Measurements from ENCODE around the gene CCDC97.

CCDC97 gene

DNA sequence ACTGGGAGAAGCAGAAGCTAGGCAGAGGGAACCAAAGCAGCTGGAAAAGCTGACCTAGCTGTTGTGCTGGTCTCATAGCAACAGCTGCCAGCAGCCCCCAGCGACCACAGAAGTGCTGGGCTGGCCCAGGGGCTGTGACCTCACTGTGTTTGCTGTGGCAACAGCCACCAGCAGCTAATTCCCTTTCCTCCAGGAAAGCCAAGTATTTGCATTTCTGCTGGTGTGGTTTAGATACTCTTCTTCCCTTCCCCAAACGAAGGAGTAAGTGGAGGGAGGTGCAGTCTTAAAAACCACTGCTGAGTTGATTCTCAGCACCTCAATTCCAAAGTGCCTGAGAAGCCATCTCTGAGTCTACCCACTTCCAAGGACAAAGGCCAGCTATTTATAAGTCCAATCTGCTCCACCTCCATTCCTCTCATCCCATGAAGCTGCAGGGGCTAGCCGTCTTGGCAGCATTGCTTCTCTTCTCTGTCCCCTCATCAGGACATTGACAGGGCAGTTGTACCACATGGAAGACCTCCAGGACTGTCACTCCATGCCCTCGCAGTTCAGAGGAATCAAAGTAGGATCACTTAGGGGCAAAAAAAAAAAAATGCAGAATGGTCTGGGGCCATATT is 11.5 kb upstream of the CCDC97 start:
- peak; percentile 78 for DNase-seq

DNA sequence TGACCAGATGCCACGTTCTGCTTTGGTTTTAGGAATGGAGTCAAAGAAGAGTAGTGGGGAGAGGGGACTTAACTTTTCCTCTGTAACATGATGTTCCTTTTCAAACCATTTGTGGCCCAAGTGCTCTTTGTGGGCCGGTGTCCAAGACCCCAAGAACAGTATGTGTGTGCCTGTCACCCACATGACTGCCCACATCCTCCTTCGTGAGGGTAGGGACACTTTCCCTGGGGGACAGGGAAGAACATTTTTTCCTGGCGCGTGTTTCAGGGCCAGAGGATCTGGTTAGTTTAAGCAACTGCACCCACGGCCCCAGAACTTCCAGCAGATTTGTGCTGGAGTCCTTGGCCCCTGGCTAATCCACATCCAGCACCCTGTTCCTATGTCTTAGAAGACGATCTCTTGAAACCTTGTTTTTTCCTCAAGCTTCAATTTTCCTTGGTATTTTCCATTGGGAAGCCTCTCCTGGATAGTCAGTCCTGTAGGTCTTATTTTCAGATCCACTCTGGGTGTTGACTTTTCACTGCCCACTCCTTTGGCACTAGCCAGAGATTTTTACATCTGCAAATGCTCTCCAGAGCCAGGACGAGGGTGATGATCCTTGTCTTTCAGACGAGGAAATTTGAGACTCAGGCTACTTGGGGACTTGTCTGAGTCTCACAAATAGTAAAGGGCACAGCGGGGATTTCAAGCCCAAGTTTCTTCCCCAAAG is 10.8 kb upstream of the CCDC97 start:
- DNase-seq = no peak

DNA sequence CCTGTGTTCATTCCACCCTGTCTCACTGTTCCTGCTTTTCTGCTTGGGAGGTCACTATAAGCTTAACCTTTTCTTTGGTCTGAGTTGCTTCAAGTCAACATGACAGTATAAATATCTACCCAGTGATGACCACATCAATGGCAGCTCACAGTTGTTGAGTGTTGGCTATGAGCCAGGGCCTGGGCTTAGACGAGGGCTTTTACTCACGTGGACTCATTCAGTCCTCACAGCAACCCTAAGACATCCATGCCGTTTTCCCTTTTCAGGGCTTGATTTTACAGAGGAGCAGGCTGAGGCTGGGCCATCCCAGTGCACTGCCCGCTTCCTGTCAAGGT is 10.2 kb upstream of the CCDC97 start:
- peak; percentile 65 for DNase-seq

DNA sequence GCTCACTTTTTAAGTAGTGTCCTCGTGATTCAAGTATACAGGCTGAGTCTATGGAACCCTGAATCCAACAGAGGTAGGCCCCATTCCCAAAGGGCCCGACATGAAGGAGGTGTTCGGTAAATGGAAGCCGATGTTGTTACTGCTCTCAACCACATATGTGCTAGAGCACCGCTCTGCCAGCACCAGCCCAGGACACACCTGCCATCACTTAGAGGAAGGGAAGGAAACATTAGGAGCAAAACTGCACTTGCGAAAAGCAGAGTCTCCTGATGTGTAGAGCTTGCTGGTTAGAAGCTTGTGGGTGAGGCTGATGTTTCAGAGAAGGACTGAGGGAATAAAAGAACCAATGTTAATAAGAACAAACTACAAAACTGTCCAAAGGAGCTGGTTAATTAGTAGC is 9.4 kb upstream of the CCDC97 start:
- DNase-seq = no peak

DNA sequence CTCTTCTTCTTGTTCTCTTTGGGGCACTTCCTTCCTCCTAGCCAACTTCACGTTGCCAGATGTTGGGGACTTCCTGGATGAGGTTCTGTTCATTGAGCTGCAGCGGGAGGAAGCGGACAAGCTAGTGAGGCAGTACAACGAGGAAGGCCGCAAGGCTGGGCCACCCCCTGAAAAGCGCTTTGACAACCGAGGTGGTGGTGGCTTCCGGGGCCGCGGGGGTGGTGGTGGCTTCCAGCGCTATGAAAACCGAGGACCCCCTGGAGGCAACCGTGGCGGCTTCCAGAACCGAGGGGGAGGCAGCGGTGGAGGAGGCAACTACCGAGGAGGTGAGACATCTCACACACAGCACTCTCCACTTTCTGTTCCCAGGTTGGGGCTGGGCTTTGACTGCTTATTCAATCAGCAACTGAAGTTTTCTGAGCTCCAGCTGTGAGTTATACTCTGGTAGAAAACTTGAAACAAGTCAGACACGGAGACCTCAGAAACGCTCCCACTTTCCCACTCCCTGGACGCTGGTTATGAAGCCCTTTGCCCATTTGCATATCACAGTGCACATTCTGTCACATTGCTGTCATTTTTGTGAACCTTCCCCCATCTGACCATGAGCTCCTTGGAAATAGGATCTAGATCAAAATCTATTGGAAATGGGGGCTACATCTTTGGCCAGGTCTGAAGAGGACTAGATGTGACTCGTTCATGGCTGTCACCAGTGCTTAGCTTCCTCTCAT is 7.2 kb upstream of the CCDC97 start:
- peak; percentile 79 for DNase-seq

DNA sequence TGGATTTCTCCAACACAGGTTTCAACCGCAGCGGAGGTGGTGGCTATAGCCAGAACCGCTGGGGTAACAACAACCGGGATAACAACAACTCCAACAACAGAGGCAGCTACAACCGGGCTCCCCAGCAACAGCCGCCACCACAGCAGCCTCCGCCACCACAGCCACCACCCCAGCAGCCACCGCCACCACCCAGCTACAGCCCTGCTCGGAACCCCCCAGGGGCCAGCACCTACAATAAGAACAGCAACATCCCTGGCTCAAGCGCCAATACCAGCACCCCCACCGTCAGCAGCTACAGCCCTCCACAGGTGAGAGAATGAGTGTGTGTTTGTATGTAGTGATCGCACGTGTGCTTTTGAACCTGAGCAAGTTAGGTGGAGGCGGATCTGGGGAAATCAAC is 6.0 kb upstream of the CCDC97 start:
- DNase-seq = peak; percentile 62

DNA sequence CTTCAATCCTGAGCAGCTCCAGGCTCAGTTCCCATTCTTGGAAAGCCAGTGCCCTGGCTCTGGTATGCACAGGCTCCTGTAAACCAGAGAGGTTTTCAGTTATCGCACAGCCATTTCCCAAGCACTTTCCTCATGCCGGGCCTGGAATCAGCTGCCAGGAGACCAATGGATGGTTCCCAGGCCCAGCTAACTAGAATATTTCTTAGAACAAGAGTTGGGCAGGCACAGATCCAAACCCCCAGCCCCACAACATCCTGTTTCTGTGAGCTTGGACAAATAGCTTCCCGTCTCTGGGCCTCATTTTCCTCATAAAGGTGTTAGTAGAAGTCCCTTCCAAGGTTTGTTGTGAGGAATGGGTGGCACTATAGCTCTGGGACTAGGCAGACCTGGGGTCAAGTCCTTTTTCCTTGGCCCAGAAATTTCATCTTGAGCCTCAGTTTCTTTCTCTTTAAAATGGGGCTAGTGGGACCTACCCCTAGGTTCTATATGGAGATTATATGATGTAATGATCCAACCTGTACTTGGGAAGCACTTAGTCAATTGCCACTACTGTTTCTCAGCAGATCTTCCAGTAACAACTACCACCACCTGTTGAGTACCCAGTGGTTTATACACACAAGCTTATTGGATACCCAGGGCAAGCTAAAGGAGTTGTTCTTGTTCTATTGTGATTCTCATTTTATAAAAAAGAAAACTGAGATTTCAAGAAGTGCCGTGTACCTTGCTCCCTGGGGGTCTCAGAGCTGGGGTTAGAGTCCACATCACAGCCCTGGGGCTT is 5.1 kb upstream of the CCDC97 start:
- DNase-seq = no peak

DNA sequence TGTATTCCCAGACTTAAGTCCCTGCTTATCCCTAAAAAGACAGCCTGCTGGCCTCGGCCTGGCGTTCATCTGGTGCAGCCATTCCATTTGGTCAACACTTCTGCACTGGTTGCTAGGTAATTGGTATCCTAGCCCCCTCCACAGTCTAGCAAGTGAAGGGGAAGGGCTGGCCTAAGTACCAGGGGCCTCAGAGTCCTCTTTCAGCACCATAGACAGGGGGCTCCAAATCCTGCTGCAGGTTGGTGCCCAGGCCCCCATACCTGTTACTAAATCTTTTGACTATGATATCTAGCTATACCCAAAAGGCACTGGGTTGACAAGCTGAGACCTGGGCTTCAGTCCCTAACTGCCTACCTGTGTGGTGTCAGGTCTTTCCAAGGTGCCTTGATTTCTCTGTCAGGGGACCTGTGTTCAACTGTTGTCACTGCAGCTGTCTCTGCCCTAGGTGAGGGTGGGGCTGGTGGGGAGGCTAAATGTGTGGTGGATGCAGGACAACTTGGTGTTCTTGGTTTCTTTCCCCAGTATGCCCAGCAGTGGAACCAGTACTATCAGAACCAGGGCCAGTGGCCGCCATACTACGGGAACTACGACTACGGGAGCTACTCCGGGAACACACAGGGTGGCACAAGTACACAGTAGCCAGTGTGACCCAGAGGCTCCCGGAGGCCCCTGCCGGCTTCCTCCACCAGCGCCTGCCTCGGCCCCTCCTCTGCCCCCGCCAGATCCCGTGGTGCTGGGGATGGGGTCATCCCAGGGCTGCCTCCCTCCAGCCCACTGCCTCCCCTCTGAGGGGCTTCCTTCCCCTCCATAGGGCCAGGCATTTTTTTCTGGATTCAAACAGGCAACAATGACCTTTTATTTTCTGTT is 3.8 kb upstream of the CCDC97 start:
- no peak for DNase-seq

DNA sequence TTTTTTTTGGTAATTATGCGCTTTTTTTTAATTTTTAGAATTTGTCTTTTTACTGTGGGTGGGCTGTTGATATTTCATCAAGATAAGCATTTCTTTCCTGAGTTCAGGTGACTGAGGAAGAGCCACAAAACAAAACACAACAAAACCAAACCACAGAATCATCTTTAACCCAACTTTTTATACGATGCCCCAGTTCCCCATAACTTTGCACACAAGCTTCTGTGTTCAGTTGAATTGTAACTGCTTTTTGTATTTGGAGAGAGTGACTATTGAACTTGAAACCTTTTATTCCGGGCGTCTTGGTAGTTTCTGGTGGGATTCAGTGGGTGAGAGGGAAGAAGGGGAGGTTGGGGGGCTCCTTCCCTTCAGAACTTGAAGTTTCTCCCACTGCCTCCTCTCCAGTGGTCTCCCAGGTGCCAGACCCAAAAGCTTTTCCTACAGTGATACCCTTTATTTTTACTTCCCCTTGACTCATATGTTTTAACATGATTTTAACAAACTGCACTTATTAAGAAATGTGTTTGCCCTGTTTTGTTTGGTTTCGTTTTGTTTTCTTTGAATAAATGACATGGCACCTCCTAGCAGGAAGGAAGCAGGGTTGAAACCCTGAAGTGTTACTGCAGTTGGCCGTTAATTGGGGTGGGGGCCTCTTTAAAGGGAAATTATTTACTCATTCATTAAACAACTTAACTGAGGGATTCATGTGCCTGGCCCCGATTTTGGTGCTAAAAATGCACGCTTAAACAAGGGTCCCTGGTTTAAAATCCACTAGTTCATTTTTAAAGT is 2.7 kb upstream of the CCDC97 start:
- DNase-seq = peak; percentile 65

DNA sequence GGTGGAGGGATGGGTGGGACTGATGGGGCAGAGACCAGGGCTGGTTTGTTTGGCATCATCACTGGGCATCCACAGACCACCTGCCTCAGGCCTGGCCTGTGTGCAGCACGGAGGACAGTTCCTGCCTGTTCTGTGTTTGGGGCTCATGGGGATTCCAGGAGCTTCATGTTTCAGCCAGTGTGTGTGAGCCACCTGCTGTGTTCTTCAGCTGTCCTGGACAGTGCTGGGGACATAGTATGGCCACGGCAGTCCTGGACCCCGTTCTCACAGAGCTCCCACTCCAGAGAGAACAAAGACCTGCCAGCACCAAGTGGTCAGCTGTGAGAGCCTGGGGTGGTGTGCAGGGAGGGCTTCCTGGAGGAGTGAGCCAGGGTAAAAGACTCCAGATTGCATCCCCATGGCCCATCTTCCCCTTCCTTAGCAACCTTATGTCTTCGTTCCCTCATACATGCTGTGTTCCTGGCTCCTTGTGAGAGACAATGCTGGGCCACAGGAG is 2.0 kb upstream of the CCDC97 start:
- no peak for DNase-seq

DNA sequence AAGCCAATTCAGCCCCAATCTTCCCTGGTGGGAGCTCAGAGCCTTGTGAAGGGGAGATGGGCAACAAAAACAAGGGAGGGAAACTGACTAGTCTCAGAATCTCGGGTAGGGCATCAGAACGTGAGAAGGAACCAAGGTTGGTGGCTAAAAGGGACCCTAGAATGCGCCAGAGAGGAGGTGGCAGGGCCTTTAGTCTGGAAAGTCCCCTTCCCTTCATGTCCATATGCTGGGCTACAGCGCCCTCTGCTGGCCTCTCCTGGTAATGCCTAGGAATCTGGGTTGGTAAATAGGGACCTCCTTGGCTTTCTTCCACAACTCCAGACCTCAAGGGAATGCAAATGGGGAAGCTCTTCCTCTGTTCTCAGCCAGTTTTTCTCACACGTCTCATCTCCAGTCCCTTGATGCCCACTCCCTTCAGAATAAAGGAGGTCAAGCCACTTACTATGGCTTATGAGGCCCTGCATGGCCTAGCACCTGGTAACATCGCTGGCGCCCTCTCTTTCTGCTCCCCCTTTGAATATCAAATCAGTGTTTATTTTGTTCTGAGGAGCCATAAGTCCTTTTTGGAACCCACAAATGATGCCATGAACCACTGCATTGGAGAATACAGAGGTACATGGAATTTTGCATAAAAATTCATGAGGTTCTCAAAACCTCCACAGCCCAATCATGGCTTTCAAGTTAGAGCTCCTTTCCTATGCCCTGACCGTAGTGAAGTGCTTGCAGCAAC is 1.4 kb upstream of the CCDC97 start:
- peak; percentile 93 for DNase-seq

DNA sequence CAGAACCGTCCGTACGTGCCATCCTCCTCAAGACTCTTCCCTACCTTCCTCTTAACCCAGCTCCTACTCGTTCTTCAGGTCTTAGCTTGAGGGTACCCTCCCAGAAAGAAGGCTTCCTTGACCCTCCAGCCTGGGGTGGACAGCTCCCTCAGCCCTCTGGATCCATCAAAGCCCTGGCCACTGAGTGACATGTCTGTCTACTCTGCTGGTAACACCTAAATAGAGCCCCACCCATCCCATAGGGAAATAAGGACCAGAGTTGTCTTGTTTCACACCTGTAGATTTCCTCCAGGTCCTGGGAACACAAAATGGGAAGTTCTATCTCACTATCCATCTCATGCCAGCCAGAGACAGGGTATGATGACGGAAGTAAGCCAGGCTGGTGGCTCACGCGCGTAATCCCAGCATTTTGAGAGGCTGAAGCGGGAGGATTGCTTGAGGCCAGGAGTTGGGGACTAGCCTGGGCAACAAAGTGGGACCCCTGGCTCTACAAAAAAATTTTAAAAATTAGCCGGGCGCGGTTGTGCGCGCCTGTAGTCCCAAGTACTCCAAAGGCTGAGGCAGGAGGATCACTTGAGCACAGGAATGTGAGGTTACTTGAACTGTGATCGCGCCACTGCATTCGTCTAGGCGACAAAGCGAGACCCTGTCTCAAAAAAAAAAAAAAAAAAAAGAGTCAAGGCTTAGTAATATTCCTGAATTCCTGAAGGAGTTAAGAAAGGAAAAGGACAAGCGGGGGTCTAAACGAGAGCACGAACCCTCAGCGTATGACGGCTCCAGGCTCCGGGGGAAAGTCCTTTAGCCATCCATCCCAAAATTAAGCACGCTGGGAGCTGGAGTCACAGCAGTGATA is 566 bp upstream of the CCDC97 start:
- no peak for DNase-seq

DNA sequence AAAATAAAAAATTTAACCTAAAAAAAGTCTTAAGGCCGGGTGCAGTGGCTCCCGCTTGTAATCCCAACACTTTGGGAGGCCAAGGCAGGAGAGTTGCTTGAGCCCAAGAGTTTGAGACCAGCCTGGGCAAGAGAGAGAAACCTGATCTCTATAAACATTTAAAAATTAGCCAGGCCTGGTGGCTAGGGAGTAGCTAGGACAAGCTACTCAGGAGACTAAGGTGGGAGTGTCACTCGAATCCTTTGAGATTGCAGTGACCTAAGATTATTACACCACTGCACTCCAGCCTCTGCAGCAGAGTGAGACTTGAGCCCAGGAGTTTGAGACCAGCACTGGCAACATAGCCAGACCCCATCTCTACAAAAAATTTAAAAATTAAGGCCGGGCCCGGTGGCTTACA is 1.1 kb downstream of the CCDC97 start:
- no peak for DNase-seq

DNA sequence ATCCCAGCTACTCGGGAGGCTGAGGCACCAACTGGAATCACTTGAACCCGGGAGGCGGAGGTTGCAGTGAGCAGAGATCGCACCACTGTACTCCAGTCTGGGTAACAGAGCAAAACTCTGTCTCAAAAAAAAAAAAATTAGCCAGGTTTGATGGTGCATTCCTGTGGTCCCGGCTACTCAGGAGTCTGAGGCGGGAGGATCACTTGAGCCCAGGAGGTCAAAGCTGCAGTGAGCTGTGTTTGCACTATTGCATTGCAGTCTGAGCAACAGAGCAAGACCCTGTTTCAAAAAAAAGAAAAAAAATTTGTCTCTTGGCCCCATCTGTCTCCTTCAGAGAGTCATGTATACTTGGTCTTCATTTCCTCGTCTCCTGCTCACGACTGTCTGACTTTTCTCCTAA is 1.6 kb downstream of the CCDC97 start:
- DNase-seq = no peak

DNA sequence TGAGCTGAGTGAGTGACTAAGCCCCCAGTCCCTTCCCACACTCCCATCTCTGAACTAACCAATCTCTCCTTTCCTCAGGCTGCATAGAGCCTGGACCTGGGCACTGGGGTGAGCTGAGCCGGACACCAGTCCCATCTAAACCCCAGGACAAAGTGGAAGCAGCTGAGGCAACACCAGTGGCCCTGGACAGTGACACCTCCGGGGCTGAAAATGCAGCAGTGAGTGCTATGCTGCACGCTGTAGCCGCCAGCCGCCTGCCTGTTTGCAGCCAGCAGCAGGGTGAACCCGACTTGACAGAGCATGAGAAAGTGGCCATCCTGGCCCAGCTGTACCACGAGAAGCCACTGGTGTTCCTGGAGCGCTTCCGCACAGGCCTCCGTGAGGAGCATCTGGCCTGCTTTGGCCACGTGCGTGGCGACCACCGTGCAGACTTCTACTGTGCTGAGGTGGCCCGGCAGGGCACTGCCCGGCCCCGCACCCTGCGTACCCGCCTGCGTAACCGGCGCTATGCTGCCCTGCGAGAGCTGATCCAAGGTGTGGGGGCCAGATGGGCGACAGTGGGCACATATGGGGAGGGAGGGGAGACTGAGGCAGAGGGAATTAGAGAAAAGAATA is 6.4 kb downstream of the CCDC97 start:
- no peak for DNase-seq

DNA sequence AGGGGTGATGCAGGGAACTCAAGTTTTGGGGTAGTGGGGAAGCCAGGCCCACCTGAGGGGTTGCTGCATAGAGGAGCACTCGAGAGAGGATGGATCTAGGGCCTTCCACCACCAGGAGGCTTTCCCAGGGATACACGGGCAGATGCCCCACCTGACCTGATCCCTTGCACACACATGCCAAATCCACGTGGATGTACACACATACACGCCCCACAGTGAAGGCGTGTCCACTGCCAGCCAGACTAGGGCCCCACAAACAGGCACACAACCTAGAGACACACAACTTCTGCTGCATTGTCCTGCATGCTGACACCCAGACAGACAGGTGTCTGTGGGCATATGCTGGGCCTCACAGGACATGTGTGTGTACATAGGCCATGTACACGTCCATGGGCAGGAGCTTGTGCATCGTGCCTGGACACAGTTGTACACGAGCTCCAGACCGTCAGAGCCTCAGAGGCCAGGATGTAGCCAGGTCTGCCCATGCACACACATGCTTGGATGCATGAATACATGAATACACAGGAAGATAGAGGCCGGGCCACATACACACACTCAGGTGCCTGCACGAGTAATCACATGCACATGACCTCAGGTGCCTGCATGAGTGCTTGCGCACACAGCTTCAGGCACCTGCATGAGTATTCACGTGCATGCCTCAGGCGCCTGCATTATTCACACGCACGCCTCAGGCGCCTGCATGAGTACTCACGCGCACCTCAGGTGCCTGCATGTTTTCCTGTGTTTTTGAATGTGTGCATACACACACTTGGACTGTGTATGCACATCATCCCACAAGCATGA is 8.9 kb downstream of the CCDC97 start:
- DNase-seq = no peak

DNA sequence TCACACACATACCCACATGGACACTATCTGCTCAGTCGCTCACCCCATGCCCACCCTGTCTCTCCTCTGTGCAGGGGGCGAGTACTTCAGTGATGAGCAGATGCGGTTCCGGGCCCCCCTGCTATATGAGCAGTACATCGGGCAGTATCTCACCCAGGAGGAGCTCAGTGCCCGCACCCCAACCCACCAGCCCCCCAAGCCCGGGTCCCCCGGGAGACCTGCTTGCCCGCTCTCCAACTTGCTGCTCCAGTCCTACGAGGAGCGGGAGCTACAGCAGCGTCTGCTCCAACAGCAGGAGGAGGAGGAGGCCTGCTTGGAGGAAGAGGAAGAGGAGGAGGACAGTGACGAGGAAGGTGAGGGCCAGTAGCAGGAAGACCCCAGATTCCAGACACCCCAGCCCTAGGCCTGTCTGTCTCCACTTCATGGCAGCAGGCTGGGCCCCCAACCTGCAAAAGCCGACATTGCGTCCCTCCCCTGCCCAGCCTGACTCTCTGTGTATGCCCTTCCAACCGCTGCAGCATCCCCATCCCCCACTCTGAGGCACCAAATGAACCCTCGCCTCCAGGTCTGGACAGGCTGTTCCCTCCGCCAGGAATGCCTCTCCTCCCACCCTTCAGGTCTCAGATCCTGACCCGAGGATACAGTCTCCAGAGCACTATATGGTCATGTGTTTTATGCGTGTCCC is 9.7 kb downstream of the CCDC97 start:
- no peak for DNase-seq

DNA sequence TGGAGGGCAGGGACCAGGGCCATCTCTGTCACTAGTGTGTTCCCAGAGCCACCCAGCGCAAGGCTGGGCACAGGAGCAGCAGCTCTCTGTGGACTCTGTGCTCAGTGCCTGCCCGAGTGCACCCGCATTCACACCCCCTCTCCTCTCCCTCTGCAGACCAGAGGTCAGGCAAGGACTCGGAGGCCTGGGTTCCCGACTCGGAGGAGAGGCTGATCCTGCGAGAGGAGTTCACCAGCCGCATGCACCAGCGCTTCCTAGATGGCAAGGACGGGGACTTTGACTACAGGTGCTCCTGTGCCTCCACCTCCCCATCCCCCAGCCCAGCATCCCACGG is 10.2 kb downstream of the CCDC97 start:
- no peak for DNase-seq

All from CD4-positive, alpha-beta T cell treated with Interleukin-10 for 1 hour (primary cell).